ENCODE data around the gene EMILIN2. TPM values are rescaled to one million over a fixed set of nuclear protein-coding genes. Genes with fewer than 3 reads are reported as not detected.

EMILIN2 gene
- total and polyA plus RNA-seq, 9 of the 15 experiments (the other 6 are each of a cell fraction or from before 2014, with no cell fraction given), result 0.01 to 0.40 (median 0.19) TPM

DNA sequence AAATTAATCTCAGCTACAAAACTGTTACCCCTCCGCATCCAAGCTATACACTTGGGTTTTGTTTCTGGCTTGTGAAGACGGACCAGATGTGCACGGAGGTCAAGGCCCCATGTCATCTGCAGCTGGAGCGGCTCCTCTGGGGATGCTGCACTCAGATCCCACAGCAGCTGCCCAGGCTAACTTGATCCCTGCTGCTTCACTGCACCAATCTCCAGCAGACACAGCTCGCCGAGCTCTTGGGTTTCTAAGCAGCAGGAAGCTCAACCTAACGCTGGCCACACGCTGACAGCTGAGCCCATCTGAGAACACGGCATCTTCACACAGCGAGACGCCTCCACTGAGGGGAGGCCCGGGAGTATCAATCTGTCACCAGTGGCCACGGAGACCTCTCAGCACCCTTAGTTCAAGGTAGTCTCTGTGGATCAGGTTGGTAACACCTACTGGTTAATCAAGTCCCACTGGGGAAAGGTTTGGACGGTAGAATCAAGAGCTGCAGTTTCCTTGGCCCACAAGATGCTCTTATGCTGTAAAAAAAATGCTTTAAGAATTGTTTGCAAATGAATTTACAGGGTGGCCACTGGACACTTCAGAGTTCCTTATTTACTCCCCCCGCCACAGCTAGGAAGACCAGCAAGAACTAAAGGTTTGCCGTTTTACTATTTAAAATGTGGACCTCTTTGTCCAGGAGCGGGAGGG lies 67.5 kb downstream of the EMILIN2 start:
- no peaks in the 10 kb centered on the region for H3K9me1 ChIP-seq (ENCODE audit: control insufficient read depth, insufficient read depth, low read length)
- H3K9me3 ChIP-seq (replicated peaks; ENCODE audit: control insufficient read depth, insufficient read depth, low read depth, low read length), result no peaks in the 10 kb centered on the region
- H3K79me2 ChIP-seq (ENCODE audit: control insufficient read depth, insufficient read depth, low read length), result no peaks in the 10 kb centered on the region
- H3K4me3 ChIP-seq, result no peak overlapping the region
- H4K20me1 ChIP-seq (replicated peaks; ENCODE audit: control insufficient read depth, insufficient read depth, low read length), result no peaks in the 10 kb centered on the region
- intact Hi-C loops (cut with micrococcal nuclease), result no loop called here
- ChIA-PET CTCF (ENCODE audit: low intra/inter-chr PET ratio) (no interaction called here), POLR2A (interaction anchor here (1.3 to 3.4 kb wide), 4 partner anchors 10 to 23 kb away, joined by 4 to 13 read pairs (median 4); no protein-coding TSS in a partner anchor)
- BruUV-seq (replicated peaks), result no TSS peak
- in situ Hi-C loops (cut with MboI), result no loop called here
- H2AFZ ChIP-seq (ENCODE audit: low read depth, low read length), result no peak overlapping the region
- H3K4me1 ChIP-seq (replicated peaks in 1 of 2; ENCODE audit: control insufficient read depth in 2 of 2, insufficient read depth in 2 of 2, low read length in 2 of 2), result peaks cover 0 to 11% of the 10 kb centered on the region in 2 experiments; a peak in 1 of 5 replicates
- H3K9ac ChIP-seq (ENCODE audit: insufficient read depth in 1 of 2, low read depth in 2 of 2, low read length in 2 of 2), result no peak overlapping the region
- FAIRE-seq (no peak), DNase-seq (ENCODE audit: extremely low read depth in 1 of 4, low spot score in 3 of 4) (no peak), ATAC-seq (no peak)
- H3K27me3 ChIP-seq (ENCODE audit: control insufficient read depth in 2 of 2, insufficient read depth in 2 of 2, low read length in 2 of 2), result 0 out of 5 replicates have a peak, but pooled peaks cover 0 to 2% of the 10 kb centered on the region in 2 experiments
- H3K4me2 ChIP-seq (ENCODE audit: insufficient read depth, low read length), result no peak overlapping the region
- TF ChIP-seq ZNF76 (CRISPR knock-in tag; IDR thresholded peaks at IDR 0.05; ENCODE audit: borderline replicate concordance) (no peak), DNMT1 (IDR thresholded peaks at IDR 0.05) (no peak), SETDB1 (IDR thresholded peaks at IDR 0.05; ENCODE audit: low read length) (no peak), ZSCAN32 (CRISPR knock-in tag; IDR thresholded peaks at IDR 0.05) (no peak), ATF1 (CRISPR knock-in tag; IDR thresholded peaks at IDR 0.05) (no peak), ATF1 (tag; IDR thresholded peaks at IDR 0.05) (no peak), ZC3H4 (CRISPR knock-in tag; IDR thresholded peaks at IDR 0.05; ENCODE audit: borderline replicate concordance) (no peak), CC2D1A (IDR thresholded peaks at IDR 0.05) (no peak), FIP1L1 (IDR thresholded peaks at IDR 0.05; ENCODE audit: low read depth, low read length, poor library complexity, severe bottlenecking) (no peak), L3MBTL2 (IDR thresholded peaks at IDR 0.05) (no peak), MTA3 (IDR thresholded peaks at IDR 0.05; ENCODE audit: borderline replicate concordance) (no peak), U2AF1 (optimal IDR thresholded peaks at IDR 0.05; ENCODE audit: low read depth, low read length) (no peak), PHF21A (IDR thresholded peaks at IDR 0.05; ENCODE audit: borderline replicate concordance, low read depth) (no peak), FOXK1 (CRISPR knock-in tag; IDR thresholded peaks at IDR 0.05; ENCODE audit: borderline replicate concordance) (no peak), SIN3A (IDR thresholded peaks at IDR 0.05; ENCODE audit: borderline replicate concordance in 2 of 2, control insufficient read depth in 1 of 2, low read depth in 2 of 2, low read length in 2 of 2) (no peak), ETS1 (conservative IDR thresholded peaks at IDR 0.05; ENCODE audit: control insufficient read depth, low read depth, low read length) (no peak), NFATC3 (IDR thresholded peaks at IDR 0.05) (no peak), TSHZ1 (CRISPR knock-in tag; IDR thresholded peaks at IDR 0.05) (no peak)
- TF ChIP-seq, protein P1, sequence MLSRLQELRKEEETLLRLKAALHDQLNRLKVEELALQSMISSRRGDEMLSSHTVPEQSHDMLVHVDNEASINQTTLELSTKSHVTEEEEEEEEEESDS (CRISPR knock-in tag; IDR thresholded peaks at IDR 0.05), result no peak
- no peak overlapping the region for H3K27ac ChIP-seq (ENCODE audit: extremely low read depth, low read depth, low read length)
- WGBS (ENCODE audit: insufficient coverage, low coverage, missing lambda C conversion rate), result 84% methylated on average over 17 of the region's 17 CpGs
- peaks cover 29% of the 10 kb centered on the region; the same call in 2 of the 3 replicates for H3K36me3 ChIP-seq (ENCODE audit: control insufficient read depth, insufficient read depth, low read length)
